Esophagus muscularis mucosa (tissue), 3 donors: ENCODE data around the gene KDF1.

ENCODE experiments used
- EP300 ChIP-seq: sonication (generic); formaldehyde crosslinking; IDR thresholded peaks from one replicate; pipeline ENCODE4 v1.6.1; 2017; ENCODE audit warnings: antibody characterized with exemption
- POLR2A ChIP-seq: fragments of 450-650 bp; IDR thresholded peaks from one replicate; pipeline ENCODE4 v1.6.1; 2017; ENCODE audit warnings: antibody characterized with exemption, moderate library complexity, mild to moderate bottlenecking, low read depth
- POLR2AphosphoS5 ChIP-seq, 2 donors: sonication (generic); formaldehyde crosslinking; IDR thresholded peaks; one replicate each; pipeline ENCODE4 v1.6.1; 2017; ENCODE audit warnings: antibody characterized with exemption in 2 of 2

DNA sequence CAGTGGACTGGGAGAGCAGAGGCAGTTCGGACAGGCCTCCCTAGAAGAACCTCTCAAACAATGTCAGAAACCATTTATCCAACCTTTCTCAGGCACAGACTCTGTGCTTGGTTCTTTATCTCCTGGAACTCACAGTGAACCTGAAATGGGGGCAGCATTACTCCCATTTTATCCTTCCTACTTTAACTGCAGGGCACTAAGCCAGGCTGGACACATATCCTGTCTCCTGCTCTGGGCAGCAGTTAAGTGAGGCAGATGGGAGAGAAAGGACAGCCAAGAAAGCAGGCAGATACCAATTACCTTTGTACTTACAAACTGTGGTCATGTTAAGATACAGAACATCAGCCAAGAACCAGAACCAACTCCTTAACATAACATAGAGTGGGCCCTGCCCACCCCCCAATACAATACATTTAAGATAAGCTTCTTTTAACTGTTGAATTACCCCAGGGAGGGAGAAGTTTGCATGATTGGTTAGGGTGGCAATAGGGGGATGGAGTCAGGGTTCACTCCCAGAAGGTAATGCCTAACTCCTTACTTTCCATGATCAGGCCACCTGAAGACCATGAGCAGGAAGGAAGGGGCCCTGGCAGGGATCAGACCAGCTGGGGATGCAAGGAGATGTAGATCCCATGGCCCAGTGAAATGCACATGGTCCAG, 10.9 kb downstream of the KDF1 start:
- TF ChIP-seq EP300 (no peak), POLR2A (no peak), POLR2AphosphoS5 (IDR thresholded peaks at IDR 0.05) (no peak)
